ENCODE results near the gene CDC25B.

The CDC25B gene

DNA sequence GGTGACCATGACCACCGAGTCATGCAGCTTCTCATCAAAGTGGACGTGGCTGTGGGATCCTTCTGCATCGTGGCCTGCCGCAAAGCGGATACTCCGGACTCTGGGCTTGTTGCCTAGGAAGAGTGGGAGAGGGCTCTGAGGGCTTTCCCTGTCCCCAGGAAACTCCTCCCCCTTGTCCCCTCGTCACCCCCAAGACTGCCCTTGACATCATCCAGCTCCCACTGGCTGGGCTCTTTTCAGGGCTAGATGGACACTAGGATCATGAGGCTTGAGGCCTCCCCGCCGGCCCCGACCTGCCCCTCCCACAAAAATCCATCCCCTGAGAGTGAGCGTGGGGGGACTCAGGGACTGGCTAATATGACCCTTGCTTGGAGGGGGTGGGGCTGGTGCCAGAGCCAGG lies 37.5 kb upstream of the CDC25B start:
- ATAC-seq (no peak), DNase-seq (ENCODE audit: low spot score in 2 of 2) (no peak)
- no peak overlapping the region for H3K4me3 Mint-ChIP-seq
- H3K4me1 Mint-ChIP-seq: peaks cover 8% of the 10 kb centered on the region
- no peaks in the 10 kb centered on the region for H3K9me3 Mint-ChIP-seq
- no peak overlapping the region for H3K27ac Mint-ChIP-seq
- peaks cover 19% of the 10 kb centered on the region for H3K36me3 Mint-ChIP-seq

DNA sequence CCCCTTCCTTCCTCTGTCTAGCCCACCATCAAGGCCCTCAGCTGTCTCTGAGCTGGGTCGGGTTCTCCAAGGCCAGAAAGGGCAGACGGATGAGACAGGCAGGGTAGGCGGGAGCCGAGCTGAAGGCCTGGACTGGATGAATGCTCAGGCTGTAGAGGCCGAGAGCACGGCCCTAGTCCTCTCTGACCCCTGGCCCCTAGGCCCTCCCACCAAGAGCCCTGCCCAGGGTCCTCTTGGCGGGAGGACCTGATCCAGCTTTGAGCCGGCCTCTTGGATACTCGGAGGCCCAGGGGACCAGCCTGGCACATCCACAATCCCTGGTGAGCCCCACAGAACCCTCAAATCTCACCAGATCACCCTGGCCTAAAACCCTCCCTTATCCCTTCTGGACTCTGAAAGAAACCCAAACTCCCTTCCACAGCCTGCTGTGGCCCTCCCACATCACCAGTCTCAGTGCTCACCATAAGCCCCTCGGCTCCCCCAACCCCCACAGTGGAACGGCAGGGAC lies 36.7 kb upstream of the CDC25B start:
- H3K27ac Mint-ChIP-seq: peak overlapping the region; percentile 44
- H3K9me3 Mint-ChIP-seq: no peaks in the 10 kb centered on the region
- peaks cover 18% of the 10 kb centered on the region for H3K36me3 Mint-ChIP-seq
- H3K4me3 Mint-ChIP-seq: no peak overlapping the region
- ATAC-seq (no peak), DNase-seq (ENCODE audit: low spot score in 2 of 2) (no peak)
- peaks cover 9% of the 10 kb centered on the region for H3K4me1 Mint-ChIP-seq

DNA sequence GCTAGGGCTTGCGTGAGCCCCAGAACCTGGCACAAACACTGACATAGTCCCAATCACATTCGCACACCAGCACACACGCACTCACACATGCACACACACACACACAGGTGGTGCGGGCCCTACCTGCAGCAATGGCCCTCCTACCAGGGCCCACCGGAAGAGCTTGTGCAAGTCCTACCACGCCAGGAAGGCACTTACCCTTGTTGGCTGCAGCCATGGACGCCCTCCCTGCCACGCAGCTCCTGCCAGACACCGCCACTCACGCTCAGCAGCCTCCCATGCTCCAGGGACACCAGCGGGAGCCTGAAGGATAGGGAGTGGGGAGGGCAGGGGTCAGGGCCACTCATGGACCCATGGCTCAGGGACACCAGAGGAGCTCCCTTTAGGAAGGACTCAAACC lies 36.2 kb upstream of the CDC25B start:
- H3K4me3 Mint-ChIP-seq: no peak overlapping the region
- no peaks in the 10 kb centered on the region for H3K9me3 Mint-ChIP-seq
- H3K27ac Mint-ChIP-seq: peak overlapping the region; percentile 44
- DNase-seq (ENCODE audit: low spot score in 2 of 2) (no peak), ATAC-seq (no peak)
- peaks cover 13% of the 10 kb centered on the region for H3K36me3 Mint-ChIP-seq
- peaks cover 14% of the 10 kb centered on the region for H3K4me1 Mint-ChIP-seq

DNA sequence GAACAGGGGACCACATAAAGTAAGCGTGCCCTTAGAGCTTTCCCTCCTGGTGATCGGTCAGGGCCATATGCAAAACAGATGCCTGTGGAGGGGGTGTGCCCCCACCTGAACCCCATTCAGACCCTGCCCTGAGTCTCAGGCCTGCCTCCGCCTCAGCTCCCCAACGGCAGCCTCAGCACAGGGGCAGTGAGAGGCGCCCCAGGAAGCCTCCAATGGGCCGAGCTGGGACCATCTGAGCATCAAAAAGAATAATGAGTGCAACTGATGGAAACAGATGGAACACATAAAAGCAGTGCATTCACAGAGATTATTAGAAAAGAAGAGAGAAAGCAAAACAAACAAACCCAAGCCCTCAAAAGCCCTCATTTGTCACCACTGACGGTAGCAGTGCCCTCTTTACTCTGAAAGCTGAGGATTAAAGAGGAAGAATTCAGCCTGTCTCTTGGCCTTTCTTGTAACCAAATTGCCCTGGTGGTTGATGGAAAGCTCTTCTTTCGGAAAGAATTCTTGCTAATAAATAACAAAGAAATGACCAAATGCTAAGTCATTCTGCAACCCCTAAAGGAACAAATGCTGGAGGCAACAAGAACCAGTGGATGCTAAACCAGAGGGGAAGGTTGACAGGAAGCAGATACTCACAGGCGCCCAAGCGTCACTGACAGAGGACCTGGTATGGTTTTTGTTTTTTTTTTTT lies 35.3 kb upstream of the CDC25B start:
- no peak for ATAC-seq
- Mint-ChIP-seq H3K36me3 (peaks cover 12% of the 10 kb centered on the region), H3K4me1 (peaks cover 23% of the 10 kb centered on the region), H3K27ac (peak overlapping the region; percentile 44), H3K9me3 (no peaks in the 10 kb centered on the region), H3K4me3 (no peak overlapping the region)
- DNase-seq (ENCODE audit: low spot score in 2 of 2): no peak

DNA sequence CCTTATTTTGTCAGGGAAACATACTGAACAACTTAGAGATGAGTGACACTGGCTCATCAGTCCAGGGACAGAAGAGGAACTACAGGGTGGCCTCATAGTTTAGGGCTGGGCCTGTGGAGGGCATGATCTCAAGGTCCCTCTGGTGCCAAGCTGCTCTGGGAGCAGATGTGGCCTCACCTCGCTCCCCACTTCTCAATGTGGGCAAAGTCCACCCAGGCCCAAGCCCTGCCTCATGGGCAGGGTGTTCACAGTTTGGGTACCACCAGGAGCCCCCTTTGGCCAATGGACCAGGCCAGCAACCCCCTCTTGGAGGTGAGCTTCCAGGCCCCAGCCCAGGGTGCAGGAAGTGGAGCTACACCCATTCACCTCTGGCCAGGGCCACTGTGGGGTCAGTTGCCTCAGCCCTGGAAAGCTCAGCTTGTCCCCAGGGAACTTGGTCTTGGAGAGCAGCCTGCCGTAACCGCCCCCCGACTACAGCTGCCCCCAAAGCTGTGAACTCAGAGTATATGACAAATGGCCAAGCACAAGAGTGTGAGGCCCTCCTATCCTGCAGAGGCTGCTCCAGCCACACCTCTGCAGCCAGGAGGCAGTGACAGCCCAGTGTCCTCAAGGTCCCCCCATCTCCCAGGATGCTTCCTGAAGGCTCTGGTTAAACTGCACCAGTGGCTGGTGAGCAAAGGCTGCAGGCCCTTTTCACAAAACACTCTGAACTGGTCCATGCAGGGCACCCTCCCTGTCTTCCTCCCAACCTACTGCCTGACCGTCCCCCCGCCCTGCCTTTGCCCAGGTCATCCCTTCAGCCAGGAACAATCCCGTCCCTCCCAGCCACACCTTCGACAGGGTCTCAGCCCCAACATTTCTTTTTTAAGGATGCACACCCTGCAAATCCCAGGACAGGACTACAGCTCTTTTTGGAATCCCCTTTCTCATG lies 32.2 kb upstream of the CDC25B start:
- no peak for ATAC-seq
- DNase-seq (ENCODE audit: low spot score in 2 of 2): no peak
- no peaks in the 10 kb centered on the region for H3K9me3 Mint-ChIP-seq
- H3K4me1 Mint-ChIP-seq: peaks cover 45% of the 10 kb centered on the region
- peaks cover 11% of the 10 kb centered on the region for H3K36me3 Mint-ChIP-seq
- no peak overlapping the region for H3K27ac Mint-ChIP-seq
- H3K4me3 Mint-ChIP-seq: no peak overlapping the region

DNA sequence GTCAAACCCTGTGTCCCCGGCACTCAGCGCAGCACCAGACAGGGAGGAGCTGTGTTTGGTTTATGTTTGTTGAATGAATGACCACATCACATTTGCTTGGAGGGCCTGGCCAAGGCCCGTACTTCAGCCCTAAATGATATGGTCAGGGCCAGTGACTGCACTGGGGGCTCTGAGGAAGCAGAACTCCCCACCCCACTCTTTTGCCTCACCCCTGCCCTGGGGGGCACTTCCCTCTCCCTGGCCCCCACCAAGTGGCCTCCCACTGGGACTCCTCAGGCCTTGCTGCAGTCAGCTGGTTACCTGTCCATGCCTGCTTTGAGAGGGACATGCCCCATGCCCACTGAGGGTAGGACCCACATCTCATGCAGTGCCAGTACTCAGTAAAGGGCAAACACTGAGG lies 31.5 kb upstream of the CDC25B start:
- Mint-ChIP-seq H3K9me3 (no peaks in the 10 kb centered on the region), H3K27ac (no peak overlapping the region), H3K36me3 (peaks cover 12% of the 10 kb centered on the region), H3K4me3 (no peak overlapping the region), H3K4me1 (peaks cover 48% of the 10 kb centered on the region)
- no peak for ATAC-seq
- DNase-seq (ENCODE audit: low spot score in 2 of 2): no peak

DNA sequence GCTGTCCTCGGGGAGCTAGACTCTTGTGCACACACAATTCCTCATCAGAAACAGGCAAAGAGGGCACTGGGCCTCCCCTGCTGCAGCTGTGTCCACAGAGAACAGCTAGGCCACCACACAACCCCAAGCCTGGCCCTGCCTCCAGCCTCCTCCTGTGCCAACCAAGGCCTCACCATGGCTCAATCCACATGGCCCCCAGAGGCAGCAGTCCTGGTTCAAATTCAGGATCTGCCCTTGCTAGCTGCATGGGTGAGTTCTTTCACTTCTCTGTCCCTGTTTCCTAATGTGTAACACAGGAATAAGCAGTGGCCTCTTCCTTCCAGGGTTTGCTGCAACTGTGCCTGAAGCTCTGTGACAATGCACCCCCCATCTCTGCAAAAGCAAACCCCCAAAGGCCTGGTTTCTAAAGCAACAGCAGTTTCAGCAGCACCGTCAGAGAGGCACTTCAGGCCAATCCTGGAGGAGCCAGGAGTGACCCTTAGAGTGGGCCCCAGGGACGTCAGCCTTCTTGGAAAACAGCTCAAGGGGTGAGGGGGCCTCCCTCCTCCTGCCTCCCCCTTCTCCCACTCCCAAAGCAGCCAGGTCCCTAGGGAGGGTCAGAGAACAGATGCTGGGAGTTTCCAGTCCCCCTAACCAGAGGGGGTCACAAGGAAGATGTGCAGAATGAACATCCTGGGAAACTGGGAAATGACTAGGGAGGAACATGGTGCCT lies 30.8 kb upstream of the CDC25B start:
- peak overlapping the region; percentile 86 for H3K4me3 Mint-ChIP-seq
- ATAC-seq (no peak), DNase-seq (ENCODE audit: low spot score in 2 of 2) (no peak)
- H3K9me3 Mint-ChIP-seq: no peaks in the 10 kb centered on the region
- no peak overlapping the region for H3K27ac Mint-ChIP-seq
- H3K4me1 Mint-ChIP-seq: peaks cover 43% of the 10 kb centered on the region
- peaks cover 12% of the 10 kb centered on the region for H3K36me3 Mint-ChIP-seq

DNA sequence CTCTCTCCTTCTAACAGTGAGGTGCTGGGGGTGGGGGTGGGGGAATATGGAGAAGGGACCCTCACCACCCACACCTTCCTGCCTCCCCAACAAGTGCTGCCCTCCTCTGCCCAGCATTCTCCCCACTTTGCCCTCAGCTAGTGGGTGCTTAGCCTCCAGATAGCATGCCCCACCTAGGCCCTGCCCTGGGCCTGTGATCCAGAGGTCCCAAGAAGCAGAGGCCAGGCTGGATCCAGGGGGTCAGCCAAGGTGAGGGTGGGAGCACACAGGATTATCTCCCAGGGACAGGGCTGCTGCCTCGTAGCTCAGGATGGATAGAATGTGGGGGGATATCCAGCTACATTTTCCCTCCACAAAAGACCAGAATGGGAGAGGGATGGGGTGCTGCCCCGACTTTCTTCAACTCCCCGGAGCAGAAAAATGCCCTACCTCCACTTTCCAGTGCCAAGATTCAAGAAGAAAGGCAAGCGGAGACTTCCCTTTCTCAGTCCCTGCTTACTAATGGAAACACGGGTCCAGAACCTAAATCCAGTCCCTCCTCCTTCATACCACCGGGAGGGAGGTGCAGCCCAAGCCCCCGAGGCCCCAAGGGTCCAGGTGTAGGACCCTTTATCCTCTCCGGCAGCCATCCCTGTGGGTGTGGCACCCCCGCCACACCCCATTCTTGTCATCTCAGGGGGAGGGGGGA lies 29.5 kb upstream of the CDC25B start:
- H3K4me1 Mint-ChIP-seq: peaks cover 43% of the 10 kb centered on the region
- H3K36me3 Mint-ChIP-seq: peaks cover 9% of the 10 kb centered on the region
- ATAC-seq (no peak), DNase-seq (ENCODE audit: low spot score in 2 of 2) (no peak)
- peak overlapping the region; percentile 48 for H3K27ac Mint-ChIP-seq
- no peaks in the 10 kb centered on the region for H3K9me3 Mint-ChIP-seq
- H3K4me3 Mint-ChIP-seq: peak overlapping the region; percentile 86

DNA sequence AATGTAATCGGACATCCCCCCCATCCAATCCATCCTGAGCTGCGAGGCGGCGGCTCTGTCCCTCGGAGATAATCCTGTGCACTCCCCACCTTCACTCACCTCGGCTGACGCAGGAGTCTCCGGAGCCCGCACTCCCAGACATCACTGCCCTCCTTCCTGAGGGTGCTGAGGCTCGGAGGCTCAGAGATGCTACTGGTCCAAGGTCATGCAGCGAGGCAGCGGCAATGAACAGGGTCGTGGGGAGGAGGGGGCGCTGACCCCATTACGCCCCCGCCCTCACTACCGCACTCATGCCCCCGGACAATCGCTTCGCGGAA lies 29.0 kb upstream of the CDC25B start:
- H3K27ac Mint-ChIP-seq: peak overlapping the region; percentile 48
- no peaks in the 10 kb centered on the region for H3K9me3 Mint-ChIP-seq
- peak in 1 of 2 donors; percentile 64 for DNase-seq (ENCODE audit: low spot score in 2 of 2)
- no peak for ATAC-seq
- peaks cover 6% of the 10 kb centered on the region for H3K36me3 Mint-ChIP-seq
- peaks cover 43% of the 10 kb centered on the region for H3K4me1 Mint-ChIP-seq
- H3K4me3 Mint-ChIP-seq: peak overlapping the region; percentile 86

DNA sequence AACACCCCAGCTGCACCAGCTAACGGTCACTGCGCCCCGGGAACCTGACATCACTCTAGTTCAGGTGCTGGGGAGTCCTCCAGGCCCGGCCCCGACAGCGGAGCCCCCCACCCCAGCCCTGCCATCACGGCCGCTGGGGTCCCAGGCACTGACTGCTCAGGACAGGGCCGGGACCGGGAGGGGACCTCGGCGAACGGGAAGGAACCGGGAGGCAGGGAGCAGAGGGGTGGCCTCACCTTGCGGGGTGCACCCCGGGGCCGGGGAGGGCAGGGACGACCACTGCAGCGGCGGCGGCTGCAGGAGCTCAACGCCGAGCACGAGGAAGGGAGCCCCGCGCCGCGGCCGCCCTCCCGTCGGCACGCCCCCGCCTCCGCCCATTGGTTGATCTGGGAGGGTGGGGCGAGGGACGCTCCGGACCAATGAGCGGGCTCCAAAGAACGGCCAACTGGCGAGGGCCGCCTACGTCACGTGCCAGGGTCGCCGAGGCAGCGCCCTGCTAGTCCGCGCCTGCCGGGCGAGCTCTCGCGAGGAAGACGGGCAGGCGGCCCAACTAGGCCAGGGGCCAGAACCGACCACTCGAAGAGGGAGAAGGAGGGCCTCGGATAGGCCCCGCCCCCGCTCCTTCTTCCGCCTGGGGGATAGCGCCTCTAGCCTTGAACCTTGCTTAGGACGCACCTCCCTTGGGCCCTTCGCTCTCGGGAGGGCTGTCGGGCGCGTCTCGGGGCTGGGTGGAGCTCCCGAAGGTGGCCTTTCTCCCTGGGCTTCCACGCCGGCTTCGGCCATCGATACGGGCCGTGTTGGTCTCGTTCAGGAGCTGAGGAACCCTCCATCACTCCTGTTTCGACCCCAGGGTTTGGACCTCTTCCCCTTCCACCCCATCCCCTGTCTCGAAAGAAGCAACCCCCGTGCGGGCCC lies 28.4 kb upstream of the CDC25B start, which contains the start of gene ADISSP:
Gene ADISSP, minus strand, starts transcription at position 327 of the 915 bp plus-strand sequence. CDS start 7,653 bp downstream, outside the sequence.
- Mint-ChIP-seq H3K4me3 (peak within 1 kb of the TSS; percentile 86), H3K27ac (peak within 1 kb of the TSS; percentile 94), H3K9me3 (no peaks in the 10 kb centered on the region), H3K4me1 (peaks cover 43% of the 10 kb centered on the region), H3K36me3 (peaks cover 6% of the 10 kb centered on the region)
- peak; percentile 96 to 97 for DNase-seq (ENCODE audit: low spot score in 2 of 2)
- ATAC-seq: peak; percentile 94

DNA sequence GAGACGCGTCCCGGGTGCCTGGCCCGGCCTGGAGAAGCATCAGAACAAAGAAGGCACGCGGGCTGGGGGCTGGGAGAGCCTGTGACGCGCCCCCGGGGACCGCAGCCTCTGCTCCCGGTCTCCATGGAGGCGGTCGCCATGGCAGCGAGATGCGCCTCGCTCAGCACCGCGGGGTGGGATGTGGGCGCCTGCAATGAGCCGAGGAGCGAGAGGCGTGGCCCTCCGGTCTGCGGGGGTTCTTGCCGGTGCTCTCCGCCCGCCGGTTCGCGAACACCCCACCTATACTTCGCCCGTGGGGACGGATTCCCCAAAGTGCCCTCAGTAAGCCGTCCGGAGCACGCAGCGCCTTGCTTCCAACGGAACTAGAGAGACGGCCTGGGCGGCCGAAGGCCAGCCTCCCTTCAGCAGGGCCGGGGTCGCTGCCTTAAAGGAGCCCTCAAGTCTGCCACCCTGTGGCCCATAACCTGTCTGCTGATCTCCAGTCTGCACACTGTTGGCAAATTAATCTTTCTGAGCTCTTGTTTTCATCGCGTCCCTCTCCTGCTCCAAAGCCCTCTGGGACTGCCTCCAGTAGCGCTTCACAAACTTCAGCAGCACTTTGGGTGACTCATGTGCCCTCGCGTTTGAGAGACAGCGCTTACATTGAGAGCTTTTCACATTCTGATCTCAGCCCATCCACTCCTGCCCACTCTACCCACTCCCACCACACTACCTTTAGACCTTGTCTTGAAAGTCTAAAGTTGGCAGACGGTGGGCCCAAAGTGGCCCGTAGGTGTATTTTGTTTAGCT lies 27.6 kb upstream of the CDC25B start:
- DNase-seq (ENCODE audit: low spot score in 2 of 2): peak; percentile 65 to 88
- H3K9me3 Mint-ChIP-seq: no peaks in the 10 kb centered on the region
- peak overlapping the region; percentile 86 for H3K4me3 Mint-ChIP-seq
- H3K27ac Mint-ChIP-seq: peak overlapping the region; percentile 94
- ATAC-seq: peak; percentile 77
- H3K4me1 Mint-ChIP-seq: peaks cover 43% of the 10 kb centered on the region
- H3K36me3 Mint-ChIP-seq: peaks cover 6% of the 10 kb centered on the region

DNA sequence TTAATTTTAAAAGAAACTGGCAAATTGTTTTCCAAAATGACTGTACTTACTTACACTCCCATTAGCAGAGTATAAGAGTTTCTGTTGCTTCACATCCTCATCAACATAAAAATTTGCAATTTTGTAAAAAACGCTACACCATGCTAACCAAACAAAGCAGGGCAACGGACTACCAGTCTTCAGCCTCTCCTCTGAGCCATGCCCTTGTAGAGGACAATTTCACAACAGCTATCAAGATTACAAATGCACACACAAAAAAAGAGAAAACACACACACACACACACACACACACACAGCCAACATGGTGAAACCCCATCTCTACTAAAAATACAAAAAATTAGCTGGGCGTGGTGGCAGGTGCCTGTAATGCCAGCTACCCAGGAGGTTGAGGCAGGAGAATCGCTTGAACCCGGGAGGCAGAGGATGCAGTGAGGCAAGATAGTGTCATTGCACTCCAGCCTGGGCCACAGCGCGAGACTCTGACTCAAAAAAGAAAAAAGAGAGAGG lies 24.5 kb upstream of the CDC25B start:
- no peaks in the 10 kb centered on the region for H3K9me3 Mint-ChIP-seq
- peaks cover 6% of the 10 kb centered on the region for H3K36me3 Mint-ChIP-seq
- peaks cover 19% of the 10 kb centered on the region for H3K4me1 Mint-ChIP-seq
- no peak overlapping the region for H3K4me3 Mint-ChIP-seq
- ATAC-seq (no peak), DNase-seq (ENCODE audit: low spot score in 2 of 2) (no peak)
- H3K27ac Mint-ChIP-seq: no peak overlapping the region

DNA sequence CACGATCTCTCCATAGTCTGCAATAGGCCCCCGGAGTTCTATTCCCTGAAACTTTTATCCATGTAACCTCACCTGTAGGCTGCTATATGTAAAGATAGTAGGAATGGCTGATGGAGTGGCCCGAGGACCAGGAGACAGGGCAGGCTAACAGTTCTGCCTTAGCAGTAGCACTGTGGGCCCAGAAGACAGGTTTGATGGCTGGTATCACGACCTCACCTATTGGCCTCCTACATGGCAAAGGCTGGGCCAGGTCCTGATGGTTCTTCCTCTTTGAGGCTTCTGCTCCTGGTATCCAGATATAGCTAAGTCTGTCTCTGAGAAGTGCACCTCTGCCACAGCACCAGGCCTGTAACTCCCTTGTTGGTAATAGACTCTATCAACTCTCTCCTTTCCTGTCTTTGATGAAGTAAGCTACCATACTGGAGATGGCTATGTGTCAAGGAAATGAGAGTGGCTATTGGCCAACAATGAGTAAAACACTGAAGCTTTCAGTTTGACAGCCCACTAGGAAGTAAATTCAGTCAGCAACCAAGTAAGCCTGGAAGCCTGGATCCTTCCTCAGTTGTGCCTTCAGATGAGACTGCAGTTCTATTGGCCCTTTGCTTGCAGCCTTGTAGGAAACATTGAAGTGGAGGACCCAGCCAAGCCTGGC lies 20.5 kb upstream of the CDC25B start:
- Mint-ChIP-seq H3K4me1 (peaks cover 30% of the 10 kb centered on the region), H3K27ac (no peak overlapping the region)

More for the DNA sequence above, 20.5 kb upstream of the CDC25B start:
- H3K9me3 Mint-ChIP-seq: no peaks in the 10 kb centered on the region
- no peaks in the 10 kb centered on the region for H3K36me3 Mint-ChIP-seq
- DNase-seq (ENCODE audit: low spot score in 2 of 2): no peak
- no peak overlapping the region for H3K4me3 Mint-ChIP-seq
- no peak for ATAC-seq

Measured in stimulated activated effector memory CD8-positive, alpha-beta T cell treated with anti-CD3 and anti-CD28 coated beads, Interleukin-12 subunit alpha, Interleukin-12 subunit beta, amount 100 ng/mL, for 72 hours (primary cell).